HS-5 (cell line): ENCODE results near the gene DECR2.
"Not testable (repeated sequence)": the region's sequence is repeated elsewhere in the genome, so short reads cannot be mapped to it uniquely, and the experiment has no call there.

ENCODE experiments used
- DNase-seq: peaks from one replicate; pipeline ENCODE4 v3.0.0-alpha.2; 2012; ENCODE audit warnings: low read depth

The DECR2 gene, protein sequence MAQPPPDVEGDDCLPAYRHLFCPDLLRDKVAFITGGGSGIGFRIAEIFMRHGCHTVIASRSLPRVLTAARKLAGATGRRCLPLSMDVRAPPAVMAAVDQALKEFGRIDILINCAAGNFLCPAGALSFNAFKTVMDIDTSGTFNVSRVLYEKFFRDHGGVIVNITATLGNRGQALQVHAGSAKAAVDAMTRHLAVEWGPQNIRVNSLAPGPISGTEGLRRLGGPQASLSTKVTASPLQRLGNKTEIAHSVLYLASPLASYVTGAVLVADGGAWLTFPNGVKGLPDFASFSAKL

GRCh38 chr16:401468-402348 lies at the start of gene DECR2:
Gene DECR2 (plus strand): TSS chr16:401885. CDS start chr16:401964, 79 bp downstream.
- no peak for DNase-seq

DNA sequence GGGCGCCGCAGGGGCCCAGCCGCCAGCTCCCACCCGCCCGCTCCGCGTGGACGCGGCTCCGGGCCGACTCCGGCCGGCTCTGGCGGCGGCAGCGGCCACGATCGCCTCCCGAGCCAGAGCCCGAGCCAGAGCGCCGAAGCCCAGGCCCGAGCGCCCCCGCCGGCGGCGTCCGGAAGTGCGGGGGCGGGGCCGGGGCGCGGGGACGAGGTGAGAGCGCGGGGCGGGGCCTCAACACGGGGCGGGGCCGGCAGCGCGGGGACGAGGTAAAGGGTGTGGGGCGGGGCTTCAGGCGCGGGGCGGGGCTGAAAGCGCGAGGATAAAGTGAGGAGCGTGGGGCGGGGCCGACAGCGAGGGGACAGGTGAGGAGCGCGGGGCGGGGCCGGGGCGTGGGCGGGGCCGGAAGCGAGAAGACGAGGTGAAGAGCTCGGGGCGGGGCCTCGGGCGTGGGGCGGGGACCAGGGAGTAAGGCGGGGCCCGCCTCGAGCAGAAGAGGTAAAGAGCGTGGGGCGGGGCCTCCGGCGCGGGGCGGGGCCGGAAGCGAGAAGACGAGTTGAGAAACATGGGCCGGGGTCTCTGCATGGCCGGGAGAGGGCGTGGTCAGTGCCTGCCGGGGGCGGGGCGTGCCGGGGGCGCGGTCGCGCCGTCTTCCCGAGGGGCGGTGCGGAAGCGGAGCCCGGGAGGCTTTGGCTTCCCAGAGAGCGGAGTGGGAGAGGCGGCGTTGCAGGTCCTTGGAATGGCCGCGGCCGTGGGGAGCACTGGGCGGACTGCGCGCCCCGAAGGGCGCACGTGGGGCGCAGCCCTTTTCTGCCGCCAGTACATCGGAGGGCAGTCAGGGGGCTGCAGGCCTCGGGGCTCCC lies 48.9 kb upstream of the DECR2 start, which contains the start of gene AXIN1:
TSS of gene AXIN1 (minus strand) at position 177 of the 857 bp plus-strand sequence. CDS start 5,698 bp downstream, outside the sequence.
- peak; percentile 64 for DNase-seq

DNA sequence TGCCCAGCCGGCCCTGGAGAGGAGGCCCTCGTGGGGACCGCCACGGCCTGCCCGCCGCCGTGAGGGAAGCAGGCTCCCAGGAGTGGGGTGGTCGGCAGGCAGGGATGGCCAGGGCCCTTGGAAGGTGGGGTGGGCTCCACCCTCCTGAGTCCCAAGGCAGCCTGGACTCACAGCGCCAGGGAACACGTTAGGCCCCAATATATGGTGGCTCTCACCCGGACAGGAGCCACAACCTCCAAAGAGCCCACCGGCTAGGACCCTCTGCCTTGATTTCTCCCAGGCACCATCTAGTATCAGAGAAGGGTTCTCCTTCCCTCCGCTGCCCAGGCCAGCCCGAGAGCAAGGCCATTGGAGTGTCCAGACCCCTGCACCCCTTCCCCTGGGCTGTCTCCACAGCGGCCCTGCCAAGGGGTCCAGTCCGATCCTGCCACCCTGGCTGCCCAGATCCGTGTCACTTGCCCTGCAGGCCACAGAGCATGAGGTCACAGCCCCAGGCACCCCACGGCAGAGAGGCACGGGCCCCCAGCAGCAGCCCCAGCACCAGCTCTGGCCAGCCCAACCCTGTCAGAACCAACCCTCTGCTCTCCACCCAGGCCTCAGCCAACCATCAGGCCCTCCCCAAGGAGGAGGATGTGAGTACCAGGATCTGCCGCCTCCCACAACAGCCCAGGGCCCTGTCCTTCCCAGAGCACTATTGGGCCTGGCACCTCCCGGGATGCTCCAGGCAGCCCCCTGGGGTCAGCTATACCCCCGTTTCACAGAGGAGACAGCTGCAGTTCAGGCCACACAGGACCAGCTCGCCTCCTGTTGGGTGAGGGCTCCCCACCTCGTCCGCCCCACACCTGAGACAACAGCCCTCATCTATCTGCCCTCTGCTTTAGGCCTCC lies 48.0 kb upstream of the DECR2 start:
- DNase-seq, result no peak

- DNase-seq, result no peak
Observed at GRCh38 chr16:354291-354881, 47.3 kb upstream of the DECR2 start.

DNA sequence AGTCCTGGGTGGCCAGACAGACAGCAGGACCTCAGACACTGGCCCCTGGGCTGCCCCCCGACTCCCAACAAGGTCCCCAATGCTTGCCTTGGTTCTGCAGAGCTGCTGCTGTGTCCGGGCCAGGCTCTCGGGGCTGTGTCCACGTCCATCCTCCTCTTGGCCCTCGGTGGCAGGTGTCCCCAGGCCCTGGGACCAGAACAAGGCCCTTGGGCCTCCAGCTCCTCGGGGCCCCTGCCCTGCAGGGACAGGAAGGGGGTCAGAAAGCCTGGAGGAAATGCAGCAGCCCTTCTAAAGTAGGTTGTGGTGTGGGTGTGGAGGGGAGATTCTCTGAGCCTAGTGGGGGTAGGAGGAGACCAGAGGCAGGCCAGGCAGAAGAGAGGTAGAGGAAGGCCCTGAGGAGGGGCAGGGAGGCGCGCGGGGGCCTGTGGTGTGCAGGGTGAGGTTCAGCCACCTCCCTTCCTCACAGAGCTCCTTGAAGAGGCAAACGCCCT lies 46.7 kb upstream of the DECR2 start:
- no peak for DNase-seq

DNA sequence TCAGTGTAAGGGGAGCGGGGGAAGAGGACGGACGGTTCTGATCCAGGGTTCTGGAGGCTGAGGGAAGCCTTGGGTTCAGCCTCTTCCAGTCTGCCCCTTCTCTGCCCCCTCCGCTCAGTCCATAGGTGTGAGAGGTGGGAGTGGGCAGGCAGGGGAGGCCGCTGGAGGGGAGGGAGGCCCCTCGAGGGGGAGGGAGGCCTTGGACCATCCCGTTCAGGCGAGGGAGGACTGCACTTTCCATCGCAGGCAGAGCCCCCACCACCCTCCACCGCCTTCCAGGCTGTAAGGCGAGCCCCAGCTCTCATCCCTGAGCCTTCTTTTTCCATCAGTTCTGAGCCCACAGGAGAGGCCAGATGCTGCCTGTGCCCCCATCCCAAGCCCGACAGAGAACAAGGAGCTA lies 44.9 kb upstream of the DECR2 start:
- DNase-seq, result no peak

GRCh38 chr16:359067-359763 lies 42.5 kb upstream of the DECR2 start:
- DNase-seq, result no peak

GRCh38 chr16:359871-360697 lies 41.6 kb upstream of the DECR2 start:
- DNase-seq, result no peak

DNA sequence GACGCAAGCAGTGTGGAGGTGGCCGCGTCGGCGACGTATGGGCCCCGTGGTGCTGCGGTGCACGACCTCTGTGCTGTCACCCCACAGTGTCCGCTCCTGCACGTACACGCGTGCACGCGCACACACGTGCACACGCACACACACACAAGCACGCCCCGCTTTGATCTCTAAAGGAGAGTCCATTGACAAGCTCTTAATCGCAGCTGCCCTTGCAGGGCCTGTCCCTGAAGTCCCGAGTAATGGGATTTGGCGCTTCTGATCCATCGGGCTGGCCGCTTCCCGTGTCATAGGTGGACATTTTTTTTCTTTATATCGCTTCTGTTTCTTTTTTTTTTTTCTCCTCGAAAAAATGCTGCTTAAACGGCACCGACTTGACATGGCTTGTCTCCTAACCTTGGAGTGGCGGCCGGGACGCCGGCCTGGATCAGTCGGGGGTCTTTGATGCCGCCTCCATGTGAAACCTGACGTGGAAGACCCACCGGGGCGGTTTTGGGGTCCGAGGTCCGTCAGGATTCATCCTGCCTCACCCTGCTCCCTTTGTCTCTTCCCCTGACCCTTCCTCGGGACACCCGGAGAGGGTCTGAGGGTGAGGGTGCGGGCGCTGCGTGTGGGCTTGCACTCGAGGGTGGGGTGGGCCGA lies 40.9 kb upstream of the DECR2 start:
- no peak for DNase-seq

- DNase-seq, result no peak
Observed at GRCh38 chr16:361341-361871, 40.3 kb upstream of the DECR2 start.

DNA sequence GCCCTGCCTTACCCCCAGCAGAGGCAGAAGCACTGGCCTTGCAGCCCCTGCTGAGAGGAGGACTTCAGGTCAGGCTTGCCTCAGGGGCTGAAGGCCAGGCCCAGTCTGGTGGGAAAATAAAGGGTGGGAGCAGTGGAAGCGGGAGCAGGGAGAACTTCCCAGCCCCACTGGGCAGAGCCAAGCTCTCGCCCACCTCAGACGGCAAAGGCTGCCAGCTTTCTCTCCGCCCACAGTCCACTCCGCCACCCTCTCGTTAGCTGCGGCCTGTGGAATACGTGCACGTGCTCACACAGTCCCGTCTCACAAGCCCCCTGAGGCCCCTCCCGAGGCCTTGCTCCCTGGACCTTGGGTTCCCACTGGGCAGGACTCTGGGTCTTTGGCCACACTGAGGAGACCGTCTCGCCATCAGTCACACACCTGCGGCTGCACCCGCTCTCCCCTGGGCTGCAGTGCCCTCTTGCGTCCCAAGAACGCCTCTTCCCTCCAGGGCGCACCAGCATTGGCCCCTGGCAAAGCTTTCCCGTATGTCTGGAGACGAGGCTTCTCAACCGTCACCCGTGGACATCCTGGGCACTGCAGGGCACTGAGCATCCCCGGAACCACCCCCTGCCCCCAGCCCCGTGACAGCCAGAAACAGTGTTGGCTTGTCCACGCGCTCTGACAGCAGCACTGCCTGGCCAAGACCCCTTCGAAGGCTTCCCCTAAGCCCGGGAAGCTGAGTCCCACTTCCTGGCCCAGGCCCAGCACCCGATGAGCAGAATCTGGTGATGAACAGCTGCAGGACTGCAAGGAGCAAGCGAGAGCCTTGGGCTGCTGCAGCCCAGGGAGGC lies 39.6 kb upstream of the DECR2 start:
- peak; percentile 25 for DNase-seq

GRCh38 chr16:362702-362999 lies 39.0 kb upstream of the DECR2 start:
- not testable (repeated sequence) for DNase-seq

GRCh38 chr16:363110-363765 lies 38.4 kb upstream of the DECR2 start:
- no peak for DNase-seq

DNA sequence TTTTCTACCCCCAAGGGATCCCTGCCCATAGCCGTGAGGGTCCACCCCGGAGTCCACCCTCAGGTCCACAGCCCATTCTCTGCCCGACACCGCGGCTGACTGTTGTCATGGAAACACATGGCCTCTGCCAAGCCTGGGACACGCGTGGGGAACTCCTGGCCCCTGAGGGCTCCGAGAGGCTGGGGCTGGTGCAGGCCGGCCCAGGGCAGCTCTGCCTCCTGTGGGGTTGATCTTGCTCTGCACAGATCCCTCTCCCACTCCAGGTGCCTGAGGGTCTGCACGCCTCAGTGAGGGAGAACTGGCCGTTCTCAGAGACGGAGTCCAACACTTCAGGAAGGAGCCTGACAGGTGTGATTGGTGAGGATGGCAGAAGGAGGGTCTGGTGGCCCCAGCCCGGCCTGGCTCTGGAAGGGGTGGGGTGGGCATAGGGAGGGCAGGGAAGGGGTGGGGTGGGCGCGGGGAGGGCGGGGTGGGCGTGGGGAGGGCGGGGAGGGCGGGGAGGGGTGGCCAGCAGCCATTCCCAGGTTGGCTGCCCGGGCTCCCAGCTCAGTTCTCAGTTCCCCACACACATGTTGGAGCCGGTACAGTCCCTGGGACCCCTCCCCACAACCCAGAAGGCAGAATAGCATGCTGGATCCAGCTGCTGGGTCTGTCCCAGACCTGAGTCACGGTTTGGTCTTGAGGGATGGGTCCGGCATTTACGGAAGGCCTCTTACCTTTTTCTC lies 37.8 kb upstream of the DECR2 start:
- DNase-seq, result no peak

GRCh38 chr16:364595-365491 lies 36.8 kb upstream of the DECR2 start:
- DNase-seq, result no peak
